GM21619 (cell line): ENCODE data around the gene OSTN.
A peak's percentile ranks its signal among the peaks of the same experiment; 100 is the strongest.
"Not testable (repeated sequence)": the region's sequence is repeated elsewhere in the genome, so short reads cannot be mapped to it uniquely, and the experiment has no call there.

ENCODE experiments used
- ATAC-seq: cut with Tn5 transposase; IDR thresholded peaks from one replicate; pipeline ENCODE4 v1.9.1; 2021; ENCODE audit not compliant: unreplicated experiment

Gene OSTN

GRCh38 chr3:191262650-191263049 lies 63.6 kb downstream of the OSTN start:
- ATAC-seq = peak; percentile 59

GRCh38 chr3:191263365-191263764 lies 64.3 kb downstream of the OSTN start:
- peak; percentile 85 for ATAC-seq

GRCh38 chr3:191263850-191264249 lies 64.8 kb downstream of the OSTN start:
- ATAC-seq = peak; percentile 5

- ATAC-seq = no peak
Observed at GRCh38 chr3:191268737-191269136, 69.7 kb downstream of the OSTN start.

GRCh38 chr3:191269289-191270085 lies 70.4 kb downstream of the OSTN start:
- ATAC-seq = peak; percentile 68

- not testable (repeated sequence) for ATAC-seq
Observed at GRCh38 chr3:191275244-191275643, 76.2 kb downstream of the OSTN start.

GRCh38 chr3:191275751-191276150 lies 76.7 kb downstream of the OSTN start:
- no peak for ATAC-seq

- ATAC-seq = no peak
Observed at GRCh38 chr3:191280111-191280510, 81.1 kb downstream of the OSTN start.

GRCh38 chr3:191280882-191281281 lies 81.8 kb downstream of the OSTN start:
- no peak for ATAC-seq

- no peak for ATAC-seq
Observed at GRCh38 chr3:191282251-191283185, 83.5 kb downstream of the OSTN start.

- ATAC-seq = no peak
Observed at GRCh38 chr3:191283400-191283799, 84.4 kb downstream of the OSTN start.

GRCh38 chr3:191290311-191291025 lies 91.4 kb downstream of the OSTN start:
- ATAC-seq = peak; percentile 86

- no peak for ATAC-seq
Observed at GRCh38 chr3:191292243-191293015, 93.4 kb downstream of the OSTN start.

GRCh38 chr3:191294291-191294690 lies 95.2 kb downstream of the OSTN start:
- ATAC-seq = no peak

GRCh38 chr3:191296041-191296541 lies 97.0 kb downstream of the OSTN start:
- peak; percentile 82 for ATAC-seq

GRCh38 chr3:191298846-191299245 lies 99.8 kb downstream of the OSTN start:
- ATAC-seq = no peak

- peak; percentile 22 for ATAC-seq
Observed at GRCh38 chr3:191300422-191300821, 101.4 kb downstream of the OSTN start.

GRCh38 chr3:191301017-191301416 lies 102.0 kb downstream of the OSTN start:
- ATAC-seq = peak; percentile 82

- no peak for ATAC-seq
Observed at GRCh38 chr3:191301782-191302411, 102.9 kb downstream of the OSTN start.

- no peak for ATAC-seq
Observed at GRCh38 chr3:191302451-191302850, 103.4 kb downstream of the OSTN start.
